ENCODE measurements around the gene NACAD.

DNA sequence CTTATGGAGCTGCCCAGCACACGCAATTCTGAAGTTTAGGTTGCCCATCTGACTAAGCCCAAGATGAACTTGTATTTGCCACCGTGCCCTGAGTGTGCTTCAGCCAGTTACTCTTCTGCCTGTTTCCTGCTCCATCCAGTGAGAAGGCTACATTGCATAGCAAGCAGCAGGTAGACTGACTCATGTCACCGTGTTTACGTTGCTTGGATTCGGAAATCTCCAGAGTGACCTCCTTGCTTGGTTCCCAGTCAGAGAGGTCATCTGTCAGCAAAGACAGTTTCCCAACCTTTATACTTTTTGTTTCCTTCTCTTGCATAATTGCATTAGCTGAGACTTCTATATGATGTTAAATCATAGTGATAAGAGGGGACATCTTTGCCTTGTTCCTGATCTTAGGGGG, 30.9 kb downstream of the NACAD start:
- TF ChIP-seq EZH2 (IDR thresholded peaks at IDR 0.05; ENCODE audit: insufficient read depth, poor library complexity, severe bottlenecking) (no peak), EZH2phosphoT487 (IDR thresholded peaks at IDR 0.05; ENCODE audit: insufficient read depth, low read depth) (no peak)

Data from GM23248 (cell line).